Measurements from ENCODE around the gene HASPIN. TPM values are rescaled to one million over a fixed set of nuclear protein-coding genes. Genes with fewer than 3 reads are reported as not detected.

The HASPIN gene
- polyA plus RNA-seq, 1 donor from 2014 or later, result 0.32 TPM

DNA sequence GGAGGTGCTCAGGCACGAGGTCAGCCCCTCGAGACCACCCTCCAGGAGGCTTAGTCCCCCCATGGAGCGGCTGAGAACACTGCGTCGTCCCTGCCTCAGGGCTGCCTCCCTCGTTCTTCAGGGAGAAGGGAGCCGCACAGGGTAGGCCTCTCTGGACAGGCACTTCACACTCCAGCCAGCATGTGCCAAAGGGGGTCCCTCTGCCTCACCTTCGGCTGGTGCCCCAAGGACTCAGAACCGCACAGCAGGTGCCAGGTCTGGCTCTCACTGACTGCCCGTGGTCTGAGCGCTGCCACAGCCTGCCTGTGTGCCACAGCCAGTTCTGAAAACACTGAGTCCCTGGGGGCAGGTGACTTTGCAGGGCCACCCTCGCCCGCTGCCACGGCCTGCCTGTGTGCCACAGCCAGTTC is 34.8 kb upstream of the HASPIN start:
- TF ChIP-seq, protein P1, sequence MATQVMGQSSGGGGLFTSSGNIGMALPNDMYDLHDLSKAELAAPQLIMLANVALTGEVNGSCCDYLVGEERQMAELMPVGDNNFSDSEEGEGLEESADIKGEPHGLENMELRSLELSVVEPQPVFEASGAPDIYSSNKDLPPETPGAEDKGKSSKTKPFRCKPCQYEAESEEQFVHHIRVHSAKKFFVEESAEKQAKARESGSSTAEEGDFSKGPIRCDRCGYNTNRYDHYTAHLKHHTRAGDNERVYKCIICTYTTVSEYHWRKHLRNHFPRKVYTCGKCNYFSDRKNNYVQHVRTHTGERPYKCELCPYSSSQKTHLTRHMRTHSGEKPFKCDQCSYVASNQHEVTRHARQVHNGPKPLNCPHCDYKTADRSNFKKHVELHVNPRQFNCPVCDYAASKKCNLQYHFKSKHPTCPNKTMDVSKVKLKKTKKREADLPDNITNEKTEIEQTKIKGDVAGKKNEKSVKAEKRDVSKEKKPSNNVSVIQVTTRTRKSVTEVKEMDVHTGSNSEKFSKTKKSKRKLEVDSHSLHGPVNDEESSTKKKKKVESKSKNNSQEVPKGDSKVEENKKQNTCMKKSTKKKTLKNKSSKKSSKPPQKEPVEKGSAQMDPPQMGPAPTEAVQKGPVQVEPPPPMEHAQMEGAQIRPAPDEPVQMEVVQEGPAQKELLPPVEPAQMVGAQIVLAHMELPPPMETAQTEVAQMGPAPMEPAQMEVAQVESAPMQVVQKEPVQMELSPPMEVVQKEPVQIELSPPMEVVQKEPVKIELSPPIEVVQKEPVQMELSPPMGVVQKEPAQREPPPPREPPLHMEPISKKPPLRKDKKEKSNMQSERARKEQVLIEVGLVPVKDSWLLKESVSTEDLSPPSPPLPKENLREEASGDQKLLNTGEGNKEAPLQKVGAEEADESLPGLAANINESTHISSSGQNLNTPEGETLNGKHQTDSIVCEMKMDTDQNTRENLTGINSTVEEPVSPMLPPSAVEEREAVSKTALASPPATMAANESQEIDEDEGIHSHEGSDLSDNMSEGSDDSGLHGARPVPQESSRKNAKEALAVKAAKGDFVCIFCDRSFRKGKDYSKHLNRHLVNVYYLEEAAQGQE (IDR thresholded peaks at IDR 0.05; ENCODE audit: borderline replicate concordance), result no peak
- TF ChIP-seq POLR2AphosphoS5 (IDR thresholded peaks at IDR 0.05) (no peak), SMC3 (conservative IDR thresholded peaks at IDR 0.05; ENCODE audit: poor library complexity) (no peak), EZH2 (IDR thresholded peaks at IDR 0.05; ENCODE audit: borderline replicate concordance, insufficient read depth, low read length, poor library complexity, severe bottlenecking) (no peak), RAD21 (conservative IDR thresholded peaks at IDR 0.05) (no peak), MXI1 (conservative IDR thresholded peaks at IDR 0.05; ENCODE audit: poor library complexity, severe bottlenecking) (no peak), EP300 (conservative IDR thresholded peaks at IDR 0.05; ENCODE audit: poor library complexity, severe bottlenecking) (no peak)
- TF ChIP-seq, protein P2, sequence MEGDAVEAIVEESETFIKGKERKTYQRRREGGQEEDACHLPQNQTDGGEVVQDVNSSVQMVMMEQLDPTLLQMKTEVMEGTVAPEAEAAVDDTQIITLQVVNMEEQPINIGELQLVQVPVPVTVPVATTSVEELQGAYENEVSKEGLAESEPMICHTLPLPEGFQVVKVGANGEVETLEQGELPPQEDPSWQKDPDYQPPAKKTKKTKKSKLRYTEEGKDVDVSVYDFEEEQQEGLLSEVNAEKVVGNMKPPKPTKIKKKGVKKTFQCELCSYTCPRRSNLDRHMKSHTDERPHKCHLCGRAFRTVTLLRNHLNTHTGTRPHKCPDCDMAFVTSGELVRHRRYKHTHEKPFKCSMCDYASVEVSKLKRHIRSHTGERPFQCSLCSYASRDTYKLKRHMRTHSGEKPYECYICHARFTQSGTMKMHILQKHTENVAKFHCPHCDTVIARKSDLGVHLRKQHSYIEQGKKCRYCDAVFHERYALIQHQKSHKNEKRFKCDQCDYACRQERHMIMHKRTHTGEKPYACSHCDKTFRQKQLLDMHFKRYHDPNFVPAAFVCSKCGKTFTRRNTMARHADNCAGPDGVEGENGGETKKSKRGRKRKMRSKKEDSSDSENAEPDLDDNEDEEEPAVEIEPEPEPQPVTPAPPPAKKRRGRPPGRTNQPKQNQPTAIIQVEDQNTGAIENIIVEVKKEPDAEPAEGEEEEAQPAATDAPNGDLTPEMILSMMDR (IDR thresholded peaks at IDR 0.05; ENCODE audit: poor library complexity, severe bottlenecking), result no peak
- Histone ChIP-seq H4K20me1 (ENCODE audit: insufficient read depth) (no peaks in the 10 kb centered on the region), H3K9me2 (ENCODE audit: insufficient read depth, low read length) (no peaks in the 10 kb centered on the region), H3K9me3 (ENCODE audit: low read length) (no peaks in the 10 kb centered on the region), H2AFZ (ENCODE audit: low read depth, low read length) (no peak overlapping the region), H3K4me3 (ENCODE audit: low read length) (no peak overlapping the region), H3F3A (ENCODE audit: insufficient read depth, low read length, poor library complexity, severe bottlenecking) (no peaks in the 10 kb centered on the region), H3K9ac (ENCODE audit: low read length) (no peak overlapping the region), H3K79me2 (replicated peaks; ENCODE audit: insufficient read depth, low read length) (no peaks in the 10 kb centered on the region), H3K36me3 (ENCODE audit: insufficient read depth, low read length) (no peaks in the 10 kb centered on the region), H3K27ac (ENCODE audit: low read length) (no peak overlapping the region), H3K27me3 (ENCODE audit: insufficient read depth, low read depth, low read length) (no peaks in the 10 kb centered on the region), H3K4me2 (ENCODE audit: low read length) (no peak overlapping the region)

DNA sequence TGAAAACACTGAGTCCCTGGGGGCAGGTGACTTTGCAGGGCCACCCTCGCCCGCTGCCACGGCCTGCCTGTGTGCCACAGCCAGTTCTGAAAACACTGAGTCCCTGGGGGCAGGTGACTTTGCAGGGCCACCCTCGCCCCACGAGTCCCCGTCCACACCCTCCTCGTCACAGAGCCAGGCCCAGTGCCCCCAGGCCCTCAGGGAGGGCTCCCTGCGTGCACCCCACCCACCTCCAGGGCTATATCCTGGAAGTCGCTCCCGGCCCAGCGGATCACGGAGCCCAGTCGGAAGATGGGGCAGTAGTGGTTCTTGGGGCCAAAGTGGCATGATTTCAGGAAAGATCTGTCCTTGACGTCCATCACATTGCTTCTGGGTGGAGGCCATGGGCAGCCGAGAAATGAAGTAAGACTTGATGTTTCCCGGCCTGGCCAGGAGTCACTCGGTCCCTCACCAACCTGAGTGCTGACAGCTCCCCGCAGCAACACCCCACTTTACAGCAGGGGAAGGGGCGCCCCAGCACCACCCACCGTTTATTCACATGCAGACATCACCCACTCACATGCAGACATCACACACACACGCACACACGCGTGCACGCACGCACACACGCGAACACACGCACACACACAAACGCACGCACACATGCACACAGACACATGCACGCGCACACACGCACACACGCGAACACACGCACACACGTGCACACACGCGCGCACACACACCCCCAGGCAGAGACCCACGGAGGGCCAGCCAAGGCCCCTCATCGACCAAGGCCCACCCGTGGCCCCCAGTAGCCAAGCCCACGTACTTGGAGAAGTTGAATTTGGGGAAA is 34.2 kb upstream of the HASPIN start:
- Histone ChIP-seq H3K79me2 (replicated peaks; ENCODE audit: insufficient read depth, low read length) (no peaks in the 10 kb centered on the region), H3K4me2 (ENCODE audit: low read length) (no peak overlapping the region), H3K9me3 (ENCODE audit: low read length) (no peaks in the 10 kb centered on the region), H3K36me3 (ENCODE audit: insufficient read depth, low read length) (no peaks in the 10 kb centered on the region), H2AFZ (ENCODE audit: low read depth, low read length) (no peak overlapping the region), H4K20me1 (ENCODE audit: insufficient read depth) (no peaks in the 10 kb centered on the region), H3K27ac (ENCODE audit: low read length) (no peak overlapping the region), H3K9ac (ENCODE audit: low read length) (no peak overlapping the region), H3K27me3 (ENCODE audit: insufficient read depth, low read depth, low read length) (peaks cover 1% of the 10 kb centered on the region), H3K9me2 (ENCODE audit: insufficient read depth, low read length) (no peaks in the 10 kb centered on the region), H3F3A (ENCODE audit: insufficient read depth, low read length, poor library complexity, severe bottlenecking) (no peaks in the 10 kb centered on the region), H3K4me3 (ENCODE audit: low read length) (no peak overlapping the region)
- TF ChIP-seq, protein P1 (IDR thresholded peaks at IDR 0.05; ENCODE audit: borderline replicate concordance), result no peak
- no peak for TF ChIP-seq SMC3 (conservative IDR thresholded peaks at IDR 0.05; ENCODE audit: poor library complexity)
- no peak for TF ChIP-seq RAD21 (conservative IDR thresholded peaks at IDR 0.05)
- no peak for TF ChIP-seq EP300 (conservative IDR thresholded peaks at IDR 0.05; ENCODE audit: poor library complexity, severe bottlenecking)

Data from neural cell (in vitro differentiated cells).